Nephron (organoid): ENCODE results near the gene SYN1.

Experiments used
- H3K27ac Mint-ChIP-seq, 3 experiments: 2 replicates each; pipeline ENCODE4 v1.8.0; 2020; ENCODE audit warnings: mixed read lengths in 3 of 3, mild to moderate bottlenecking in 2 of 3, moderate library complexity in 1 of 3
- H3K27me3 Mint-ChIP-seq: 2 replicates; pipeline ENCODE4 v1.8.0; 2021; ENCODE audit warnings: low read depth, mild to moderate bottlenecking, moderate library complexity, mixed read lengths
- H3K36me3 Mint-ChIP-seq: 2 replicates; pipeline ENCODE4 v1.8.0; 2020; ENCODE audit warnings: low read depth, mixed read lengths
- H3K4me1 Mint-ChIP-seq: 2 replicates; pipeline ENCODE4 v1.8.0; 2020; ENCODE audit warnings: mixed read lengths
- H3K4me3 Mint-ChIP-seq, 3 experiments: 2 replicates each; pipeline ENCODE4 v1.8.0; 2020; ENCODE audit warnings: mild to moderate bottlenecking in 3 of 3, mixed read lengths in 3 of 3, moderate library complexity in 2 of 3
- H3K9me3 Mint-ChIP-seq: 2 replicates; pipeline ENCODE4 v1.8.0; 2020; ENCODE audit warnings: mixed read lengths
- CTCF ChIP-seq, 3 experiments: fragments of 200-600 bp; sonication (generic); IDR thresholded peaks; one replicate each; pipeline ENCODE4 v1.5.0; 2021; ENCODE audit warnings: antibody characterized with exemption in 3 of 3; ENCODE audit not compliant: unreplicated experiment in 3 of 3

Gene SYN1

GRCh38 chrX:47638816-47639215 lies 19.2 kb upstream of the SYN1 start:
- no peak overlapping the region for H3K27ac Mint-ChIP-seq

GRCh38 chrX:47637546-47638195 lies 18.0 kb upstream of the SYN1 start:
- no peaks in the 10 kb centered on the region for H3K27me3 Mint-ChIP-seq
- no peak for TF ChIP-seq CTCF (IDR thresholded peaks at IDR 0.05; ENCODE audit: unreplicated experiment in 3 of 3)
- H3K4me3 Mint-ChIP-seq: no peak overlapping the region
- no peak overlapping the region for H3K27ac Mint-ChIP-seq
- H3K9me3 Mint-ChIP-seq: peaks cover 24% of the 10 kb centered on the region
- H3K36me3 Mint-ChIP-seq: peaks cover 58% of the 10 kb centered on the region
- H3K4me1 Mint-ChIP-seq: no peaks in the 10 kb centered on the region

More at GRCh38 chrX:47638816-47639215, 19.2 kb upstream of the SYN1 start:
- Mint-ChIP-seq H3K9me3 (peaks cover 24% of the 10 kb centered on the region), H3K27me3 (no peaks in the 10 kb centered on the region), H3K4me3 (no peak overlapping the region), H3K36me3 (peaks cover 62% of the 10 kb centered on the region), H3K4me1 (no peaks in the 10 kb centered on the region)
- TF ChIP-seq CTCF (IDR thresholded peaks at IDR 0.05; ENCODE audit: unreplicated experiment in 3 of 3): no peak

GRCh38 chrX:47634871-47635575 lies 15.4 kb upstream of the SYN1 start:
- Mint-ChIP-seq H3K4me1 (no peaks in the 10 kb centered on the region), H3K27ac (no peak overlapping the region), H3K36me3 (peaks cover 37% of the 10 kb centered on the region), H3K4me3 (no peak overlapping the region), H3K27me3 (no peaks in the 10 kb centered on the region), H3K9me3 (peaks cover 11% of the 10 kb centered on the region)
- TF ChIP-seq CTCF (IDR thresholded peaks at IDR 0.05; ENCODE audit: unreplicated experiment in 3 of 3): no peak

GRCh38 chrX:47633689-47634590 lies 14.3 kb upstream of the SYN1 start:
- TF ChIP-seq CTCF (IDR thresholded peaks at IDR 0.05; ENCODE audit: unreplicated experiment in 3 of 3): no peak
- Mint-ChIP-seq H3K9me3 (peaks cover 6% of the 10 kb centered on the region), H3K36me3 (peaks cover 26% of the 10 kb centered on the region), H3K27me3 (no peaks in the 10 kb centered on the region), H3K4me3 (no peak overlapping the region), H3K27ac (no peak overlapping the region), H3K4me1 (no peaks in the 10 kb centered on the region)

GRCh38 chrX:47632666-47633065 lies 13.0 kb upstream of the SYN1 start:
- Mint-ChIP-seq H3K36me3 (peaks cover 16% of the 10 kb centered on the region), H3K4me1 (no peaks in the 10 kb centered on the region), H3K4me3 (no peak overlapping the region), H3K9me3 (peaks cover 6% of the 10 kb centered on the region), H3K27ac (no peak overlapping the region), H3K27me3 (no peaks in the 10 kb centered on the region)
- no peak for TF ChIP-seq CTCF (IDR thresholded peaks at IDR 0.05; ENCODE audit: unreplicated experiment in 3 of 3)
